Uterus (tissue), 4 donors: Measurements from ENCODE around the gene CKLF. TPM values are rescaled to one million over a fixed set of nuclear protein-coding genes. Genes with fewer than 3 reads are reported as not detected.

ENCODE experiments used
- DNase-seq, 2 donors: peaks; one replicate each; pipeline ENCODE4 v3.0.0-alpha.2; 2019 to 2020
- H3K27ac ChIP-seq, 2 donors: fragments of 200-600 bp; sonication (generic); 1 replicate in 1 of 2; 2 replicates in 1 of 2; pipeline ENCODE4 v1.5.1; 2016 to 2018
- H3K27me3 ChIP-seq, 2 donors: fragments of 200-600 bp; sonication (generic); one replicate each; pipeline ENCODE4 v1.5.1; 2018 to 2019; ENCODE audit warnings: control low read depth in 1 of 2
- H3K36me3 ChIP-seq, 2 donors: fragments of 200-600 bp; sonication (generic); one replicate each; pipeline ENCODE4 v1.5.1; 2019; ENCODE audit warnings: control low read depth in 1 of 2
- H3K4me1 ChIP-seq, 2 donors: fragments of 200-600 bp; sonication (generic); one replicate each; pipeline ENCODE4 v1.5.1; 2018 to 2019; ENCODE audit warnings: control low read depth in 1 of 2
- H3K4me3 ChIP-seq, 2 donors: fragments of 200-600 bp; sonication (generic); 1 replicate in 1 of 2; 2 replicates in 1 of 2; pipeline ENCODE4 v1.5.1; 2018 to 2019; ENCODE audit warnings: mild to moderate bottlenecking in 1 of 2
- H3K9me3 ChIP-seq, 2 donors: fragments of 200-600 bp; sonication (generic); one replicate each; pipeline ENCODE4 v1.5.1; 2019; ENCODE audit warnings: control low read depth in 1 of 2
- POLR2A ChIP-seq, 2 donors: fragments of 450-650 bp; IDR thresholded peaks; one replicate each; pipeline ENCODE4 v1.6.1; 2016; ENCODE audit warnings: antibody characterized with exemption in 2 of 2, mild to moderate bottlenecking in 1 of 2, moderate library complexity in 1 of 2
- intact Hi-C: fragments of 100-400 bp; cut with DNase I; formaldehyde crosslinking; loops from one replicate; pipeline ENCODE4 v1.15.1; 2023; ENCODE audit warnings: low total_unique reads
- total RNA-seq, 4 donors: library from RNA; depleted of rRNA in 3 of 4; stranded (reverse); fragments of >200 nt in 3 of 4; gene quantifications; one replicate each; pipeline versions ENCODE4 v1.1.0 to v1.2.4, GENCODE V29; 2014 to 2023
- TF ChIP-seq, protein P1 (sequence below), 4 experiments: fragments of 200-600 bp in 2 of 4; fragments of 450-650 bp in 2 of 4; sonication (generic) in 2 of 4; IDR thresholded peaks; one replicate each; pipeline ENCODE4 v1.5.1; 2016 to 2019; ENCODE audit warnings: antibody characterized with exemption in 4 of 4, mild to moderate bottlenecking in 2 of 4, moderate library complexity in 1 of 4
- donor health status: DM: yes; HTN: yes; CAD: no.

Gene CKLF
- total RNA-seq, 4 donors from 2014 or later = 31.3 to 118 (median 68.6) TPM

DNA sequence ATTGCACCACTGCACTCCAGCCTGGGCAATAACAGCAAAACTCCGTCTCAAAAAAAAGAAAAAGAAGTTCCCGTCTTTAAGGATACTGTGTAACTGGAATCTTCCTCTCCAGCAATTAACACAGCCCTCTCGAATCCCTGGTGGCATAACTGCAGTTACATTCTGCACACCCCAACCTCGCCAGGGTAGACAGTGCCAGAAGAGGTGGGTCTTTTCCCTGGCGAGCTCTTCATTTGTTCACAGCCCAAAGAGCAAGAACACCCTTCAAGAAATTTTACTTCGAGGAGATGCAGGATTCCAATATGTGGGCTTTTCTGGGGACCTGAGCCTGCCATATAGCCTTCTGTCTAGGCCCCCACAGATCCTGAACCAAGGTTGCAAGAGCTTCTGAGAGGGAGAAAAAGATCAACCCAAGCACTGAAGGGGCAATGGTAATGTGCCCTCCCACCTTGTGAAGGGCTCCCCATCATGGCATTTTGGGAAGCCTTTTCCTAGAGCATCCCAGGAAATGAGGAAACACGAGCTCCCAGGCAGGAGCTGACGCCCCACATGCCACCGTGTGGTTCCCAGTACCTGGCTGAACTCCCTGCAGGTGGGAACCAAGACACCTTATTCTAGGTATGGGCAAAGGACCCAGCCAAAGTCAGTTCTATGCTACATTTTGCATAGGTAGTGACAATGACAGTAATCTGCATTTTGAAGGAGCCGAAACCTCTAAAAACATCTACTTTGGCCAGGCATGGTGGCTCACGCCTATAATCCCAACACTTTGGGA, 29.4 kb upstream of the CKLF start:
- Histone ChIP-seq H3K27me3 (no peaks in the 10 kb centered on the region), H3K36me3 (no peaks in the 10 kb centered on the region), H3K27ac (peak overlapping the region; percentile 48), H3K4me3 (no peak overlapping the region), H3K4me1 (no peaks in the 10 kb centered on the region), H3K9me3 (no peaks in the 10 kb centered on the region)
- intact Hi-C loops = no loop called here
- TF ChIP-seq, protein P1, sequence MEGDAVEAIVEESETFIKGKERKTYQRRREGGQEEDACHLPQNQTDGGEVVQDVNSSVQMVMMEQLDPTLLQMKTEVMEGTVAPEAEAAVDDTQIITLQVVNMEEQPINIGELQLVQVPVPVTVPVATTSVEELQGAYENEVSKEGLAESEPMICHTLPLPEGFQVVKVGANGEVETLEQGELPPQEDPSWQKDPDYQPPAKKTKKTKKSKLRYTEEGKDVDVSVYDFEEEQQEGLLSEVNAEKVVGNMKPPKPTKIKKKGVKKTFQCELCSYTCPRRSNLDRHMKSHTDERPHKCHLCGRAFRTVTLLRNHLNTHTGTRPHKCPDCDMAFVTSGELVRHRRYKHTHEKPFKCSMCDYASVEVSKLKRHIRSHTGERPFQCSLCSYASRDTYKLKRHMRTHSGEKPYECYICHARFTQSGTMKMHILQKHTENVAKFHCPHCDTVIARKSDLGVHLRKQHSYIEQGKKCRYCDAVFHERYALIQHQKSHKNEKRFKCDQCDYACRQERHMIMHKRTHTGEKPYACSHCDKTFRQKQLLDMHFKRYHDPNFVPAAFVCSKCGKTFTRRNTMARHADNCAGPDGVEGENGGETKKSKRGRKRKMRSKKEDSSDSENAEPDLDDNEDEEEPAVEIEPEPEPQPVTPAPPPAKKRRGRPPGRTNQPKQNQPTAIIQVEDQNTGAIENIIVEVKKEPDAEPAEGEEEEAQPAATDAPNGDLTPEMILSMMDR (IDR thresholded peaks at IDR 0.05) = no peak
- TF ChIP-seq POLR2A (IDR thresholded peaks at IDR 0.05) = no peak
- no peak for DNase-seq

DNA sequence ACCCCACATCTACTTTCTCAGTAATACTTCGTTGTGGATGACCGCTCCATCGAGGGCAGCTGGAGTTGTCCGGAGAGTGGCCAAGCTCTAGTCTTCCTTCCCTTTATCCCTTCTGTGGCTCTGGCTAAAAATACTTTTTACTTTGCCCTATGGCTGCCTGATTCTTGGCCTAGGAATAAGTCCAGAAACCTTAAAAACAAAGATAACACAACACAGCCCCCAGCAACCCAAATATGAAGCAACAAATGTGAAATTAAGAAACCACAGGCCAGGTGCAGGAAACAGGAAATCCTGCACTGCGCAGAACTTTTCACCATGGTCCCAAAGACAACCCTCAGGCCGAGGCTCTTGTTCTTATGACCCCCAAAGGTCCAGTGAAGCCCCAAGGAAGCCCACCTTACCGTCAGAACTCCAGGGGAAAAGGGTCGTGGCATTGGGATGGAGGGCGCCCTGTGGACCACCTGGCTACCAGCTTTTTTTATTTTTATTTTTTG, 28.5 kb upstream of the CKLF start:
- no peak for DNase-seq
- TF ChIP-seq, protein P1 (IDR thresholded peaks at IDR 0.05) = no peak
- TF ChIP-seq POLR2A (IDR thresholded peaks at IDR 0.05) = no peak
- no peaks in the 10 kb centered on the region for H3K36me3 ChIP-seq
- H3K27me3 ChIP-seq = no peaks in the 10 kb centered on the region
- H3K9me3 ChIP-seq = no peaks in the 10 kb centered on the region
- H3K27ac ChIP-seq = peak overlapping the region; percentile 48
- H3K4me1 ChIP-seq = no peaks in the 10 kb centered on the region
- no peak overlapping the region for H3K4me3 ChIP-seq
- intact Hi-C loops = no loop called here

DNA sequence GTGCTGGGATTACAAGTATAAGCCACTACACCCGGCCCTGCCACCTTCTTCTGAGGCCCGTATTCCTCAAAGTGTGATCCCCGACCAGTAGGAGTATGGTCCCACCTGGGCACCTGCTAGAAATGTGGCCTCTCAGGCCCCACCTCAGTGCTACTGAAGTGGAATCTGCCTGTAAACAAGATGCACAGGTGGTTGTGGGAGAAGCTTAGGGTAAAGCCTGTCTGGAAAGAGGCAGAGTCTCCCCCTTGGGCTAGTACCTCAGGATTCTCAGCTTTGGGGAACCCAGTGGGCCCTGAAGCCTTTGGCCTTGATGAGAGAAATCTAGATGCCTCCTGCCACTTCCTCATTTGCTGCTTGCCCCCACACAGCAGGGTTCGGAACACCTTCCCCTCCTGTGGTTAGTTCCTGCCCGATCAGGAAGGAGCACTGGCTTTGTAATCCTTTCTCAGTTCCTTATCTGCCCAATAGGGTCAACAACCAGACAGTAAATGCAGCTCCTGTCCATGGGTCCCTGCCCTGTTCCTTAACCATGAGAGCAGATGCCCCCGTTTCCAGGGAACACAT, 27.7 kb upstream of the CKLF start:
- H3K4me3 ChIP-seq = no peak overlapping the region
- H3K4me1 ChIP-seq = no peaks in the 10 kb centered on the region
- no peaks in the 10 kb centered on the region for H3K27me3 ChIP-seq
- H3K9me3 ChIP-seq = no peaks in the 10 kb centered on the region
- intact Hi-C loops = no loop called here
- no peak for DNase-seq
- peak overlapping the region; percentile 48 for H3K27ac ChIP-seq
- no peak for TF ChIP-seq POLR2A (IDR thresholded peaks at IDR 0.05)
- TF ChIP-seq, protein P1 (IDR thresholded peaks at IDR 0.05) = no peak
- H3K36me3 ChIP-seq = no peaks in the 10 kb centered on the region

DNA sequence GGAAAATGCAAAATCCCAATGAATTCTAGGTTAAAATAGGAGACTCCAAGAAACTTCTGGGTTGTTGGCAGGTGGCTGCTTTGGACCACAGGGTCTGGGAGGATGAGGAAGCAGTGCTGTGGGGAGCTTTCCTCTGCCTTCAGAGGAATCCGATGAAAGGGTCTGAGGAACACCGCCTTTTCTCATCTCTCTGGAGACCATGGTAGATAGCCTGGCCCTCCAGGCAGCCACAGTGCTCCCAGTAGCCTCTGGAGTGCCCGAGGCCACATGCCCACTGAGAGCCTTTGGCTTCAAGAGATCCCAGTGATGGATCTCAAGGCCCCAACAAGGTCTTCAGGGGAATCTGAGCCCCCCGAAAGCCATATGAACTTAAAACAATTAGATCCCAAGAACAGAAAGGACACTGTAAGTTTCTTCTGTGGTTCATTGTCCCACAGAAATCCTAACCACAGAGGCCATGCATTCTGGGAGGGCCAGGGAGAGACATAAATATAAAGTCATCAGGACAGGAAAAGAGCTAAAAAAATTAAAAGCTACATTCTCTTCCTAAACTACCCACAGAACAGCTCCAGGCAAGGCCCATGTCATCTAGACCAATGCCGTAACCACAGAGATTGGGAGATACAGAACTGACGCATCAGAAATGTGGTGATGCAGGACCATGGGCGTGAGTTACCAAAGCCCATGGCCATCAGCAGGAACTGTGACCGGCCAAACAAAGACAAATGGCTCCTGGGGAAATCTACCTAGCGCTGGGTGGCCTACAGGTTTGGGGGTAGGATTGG, 26.8 kb upstream of the CKLF start:
- no peaks in the 10 kb centered on the region for H3K9me3 ChIP-seq
- no peak overlapping the region for H3K4me3 ChIP-seq
- no peak for DNase-seq
- H3K27ac ChIP-seq = peak overlapping the region; percentile 48
- H3K4me1 ChIP-seq = no peaks in the 10 kb centered on the region
- intact Hi-C loops = no loop called here
- no peaks in the 10 kb centered on the region for H3K27me3 ChIP-seq
- no peaks in the 10 kb centered on the region for H3K36me3 ChIP-seq
- TF ChIP-seq, protein P1 (IDR thresholded peaks at IDR 0.05) = no peak
- TF ChIP-seq POLR2A (IDR thresholded peaks at IDR 0.05) = no peak
